HepG2 (cell line): Measurements from ENCODE around the gene KIF22. TPM values are rescaled to one million over a fixed set of nuclear protein-coding genes. Genes with fewer than 3 reads are reported as not detected.
A peak's percentile ranks its signal among the peaks of the same experiment; 100 is the strongest.

Source experiments
- FOXA3 ChIP-seq: IDR thresholded peaks from 2 replicates; pipeline ENCODE4 v1.6.1; 2016; ENCODE audit warnings: missing genetic modification reagents, missing compliant biosample characterization
- FOXK1 ChIP-seq: sonication (generic); formaldehyde crosslinking; IDR thresholded peaks from 2 replicates; pipeline ENCODE4 v1.4.0; 2020; ENCODE audit warnings: low read depth, missing genetic modification reagents, borderline replicate concordance
- GLMP ChIP-seq: sonication (generic); formaldehyde crosslinking; IDR thresholded peaks from 2 replicates; pipeline ENCODE4 v1.9.0; 2021; ENCODE audit warnings: missing genetic modification reagents, mild to moderate bottlenecking, borderline replicate concordance
- NFIB ChIP-seq: sonication (generic); formaldehyde crosslinking; IDR thresholded peaks from 2 replicates; pipeline ENCODE4 v1.9.0; 2021; ENCODE audit warnings: missing genetic modification reagents, mild to moderate bottlenecking, borderline replicate concordance
- PAF1 ChIP-seq: IDR thresholded peaks from 2 replicates; pipeline ENCODE4 v1.6.1; 2016; ENCODE audit warnings: missing genetic modification reagents, missing compliant biosample characterization
- PAXIP1 ChIP-seq: sonication (generic); formaldehyde crosslinking; conservative IDR thresholded peaks from 2 replicates; pipeline ENCODE4 v1.4.0; 2020; ENCODE audit warnings: mild to moderate bottlenecking, missing genetic modification reagents, moderate library complexity
- PLRG1 ChIP-seq: fragments of 450-650 bp; conservative IDR thresholded peaks from 2 replicates; pipeline ENCODE4 v1.6.1; 2016
- RCOR2 ChIP-seq: IDR thresholded peaks from 2 replicates; pipeline ENCODE4 v1.6.1; 2016; ENCODE audit warnings: missing biosample characterization, missing genetic modification reagents
- SMARCC2 ChIP-seq: fragments of 450-650 bp; IDR thresholded peaks from 2 replicates; pipeline ENCODE4 v1.6.1; 2017; ENCODE audit warnings: antibody characterized with exemption, mild to moderate bottlenecking
- THRA ChIP-seq: sonication (generic); formaldehyde crosslinking; IDR thresholded peaks from 2 replicates; pipeline ENCODE4 v1.4.0; 2020; ENCODE audit warnings: missing genetic modification reagents, borderline replicate concordance
- TOE1 ChIP-seq: sonication (generic); formaldehyde crosslinking; IDR thresholded peaks from 2 replicates; pipeline ENCODE4 v1.4.0; 2020; ENCODE audit warnings: mild to moderate bottlenecking, missing genetic modification reagents
- ZFP1 ChIP-seq: IDR thresholded peaks from 2 replicates; pipeline ENCODE4 v1.6.1; 2016
- ZFYVE20 ChIP-seq: sonication (generic); formaldehyde crosslinking; IDR thresholded peaks from 2 replicates; pipeline ENCODE4 v1.8.0; 2023; ENCODE audit warnings: low read depth, mild to moderate bottlenecking, moderate library complexity, missing genetic modification reagents, borderline replicate concordance
- ZNF383 ChIP-seq: sonication (generic); formaldehyde crosslinking; IDR thresholded peaks from 2 replicates; pipeline ENCODE4 v1.4.0; 2020; ENCODE audit warnings: missing genetic modification reagents, mild to moderate bottlenecking, borderline replicate concordance
- ZNF503 ChIP-seq: sonication (generic); formaldehyde crosslinking; IDR thresholded peaks from 2 replicates; pipeline ENCODE4 v1.4.0; 2020; ENCODE audit warnings: missing genetic modification reagents
- ZNF530 ChIP-seq: sonication (generic); formaldehyde crosslinking; IDR thresholded peaks from 2 replicates; pipeline ENCODE4 v1.5.0; 2020; ENCODE audit warnings: low read depth, mild to moderate bottlenecking, missing genetic modification reagents
- ZNF549 ChIP-seq: sonication (generic); formaldehyde crosslinking; IDR thresholded peaks from 2 replicates; pipeline ENCODE4 v1.5.0; 2020; ENCODE audit warnings: missing genetic modification reagents
- ZNF564 ChIP-seq: sonication (generic); formaldehyde crosslinking; IDR thresholded peaks from 2 replicates; pipeline ENCODE4 v1.8.1; 2023; ENCODE audit warnings: mild to moderate bottlenecking, missing genetic modification reagents
- ZNF704 ChIP-seq: sonication (generic); formaldehyde crosslinking; IDR thresholded peaks from 2 replicates; pipeline ENCODE4 v1.8.1; 2023; ENCODE audit warnings: mild to moderate bottlenecking, inconsistent platforms, moderate library complexity, missing genetic modification reagents, borderline replicate concordance
- ZNF83 ChIP-seq: sonication (generic); formaldehyde crosslinking; IDR thresholded peaks from 2 replicates; pipeline ENCODE4 v1.4.0; 2020; ENCODE audit warnings: missing genetic modification reagents, mild to moderate bottlenecking, borderline replicate concordance
- ZZZ3 ChIP-seq: sonication (generic); formaldehyde crosslinking; IDR thresholded peaks from 2 replicates; pipeline ENCODE4 v1.4.0; 2020; ENCODE audit warnings: missing genetic modification reagents, mild to moderate bottlenecking, borderline replicate concordance
- polyA plus RNA-seq, 8 experiments: library from polyadenylated mRNA; depleted of rRNA in 3 of 8; stranded (reverse) in 7 of 8; unstranded in 1 of 8; fragments of >200 nt; fragmentation: Illumina TruSeq in 4 of 8; extraction: Trizol in 4 of 8; gene quantifications; 2 replicates each; pipeline versions ENCODE4 v1.2.1 to v1.2.3, GENCODE V29; 2011 to 2016; ENCODE audit warnings: low read depth in 4 of 8, missing spikeins in 1 of 8, mixed read lengths in 1 of 8; ENCODE audit not compliant: insufficient read depth in 1 of 8
- total RNA-seq, 5 experiments: library from RNA; depleted of rRNA; stranded (reverse); fragments of >200 nt; fragmentation: Illumina TruSeq; extraction: Trizol; gene quantifications; 2 replicates each; pipeline ENCODE4 v1.2.3, GENCODE V29; 2016; ENCODE audit warnings: low read depth in 1 of 5

KIF22 gene
- total and polyA plus RNA-seq, 2 of the 13 experiments (the other 11 are each of a cell fraction or from before 2014, with no cell fraction given), result 95.8 to 118 TPM

GRCh38 chr16:29816694-29817441 lies 26.3 kb downstream of the KIF22 start (continued):
- no peak for TF ChIP-seq ZNF503 (CRISPR knock-in tag)
- TF ChIP-seq ZNF83 (CRISPR knock-in tag), result peak; percentile 66; the same call in 1 of the 2 replicates
- TF ChIP-seq ZNF704 (CRISPR knock-in tag), result no peak
- TF ChIP-seq FOXK1 (CRISPR knock-in tag), result no peak
- no peak for TF ChIP-seq TOE1 (CRISPR knock-in tag)
- no peak for TF ChIP-seq NFIB (CRISPR knock-in tag)
- no peak for TF ChIP-seq SMARCC2
- no peak for TF ChIP-seq PLRG1
- TF ChIP-seq THRA (CRISPR knock-in tag), result no peak
- no peak for TF ChIP-seq GLMP (CRISPR knock-in tag)
- TF ChIP-seq PAF1 (CRISPR knock-in tag), result no peak
- peak; percentile 26; the same call in 1 of the 2 replicates for TF ChIP-seq ZZZ3 (CRISPR knock-in tag)
- no peak for TF ChIP-seq FOXA3 (CRISPR knock-in tag)
- no peak for TF ChIP-seq ZNF549 (CRISPR knock-in tag)
- no peak for TF ChIP-seq RCOR2 (CRISPR knock-in tag)
- no peak for TF ChIP-seq ZFYVE20
- no peak for TF ChIP-seq ZNF530
- no peak for TF ChIP-seq ZNF564 (CRISPR knock-in tag)
- no peak for TF ChIP-seq PAXIP1 (CRISPR knock-in tag)
- no peak for TF ChIP-seq ZFP1 (CRISPR knock-in tag)
- no peak for TF ChIP-seq ZNF383
